ENCODE results near the gene CEP95.
"Not testable (repeated sequence)": the region's sequence is repeated elsewhere in the genome, so short reads cannot be mapped to it uniquely, and the experiment has no call there.

CEP95 gene

GRCh38 chr17:64458756-64459155, 48.0 kb upstream of the CEP95 start:
- POLR2A ChIA-PET, result no interaction called here
- CTCF ChIA-PET, result no interaction called here

GRCh38 chr17:64459284-64459747, 47.5 kb upstream of the CEP95 start:
- no peaks in the 10 kb centered on the region for H3K36me3 ChIP-seq (ENCODE audit: control insufficient read depth in 2 of 2, insufficient read depth in 1 of 2, low read length in 2 of 2)
- TF ChIP-seq ZNF76 (tag by site-specific recombination; IDR thresholded peaks at IDR 0.05; ENCODE audit: borderline replicate concordance, low read depth) (no peak), ZNF394 (tag by site-specific recombination; IDR thresholded peaks at IDR 0.05; ENCODE audit: borderline replicate concordance) (no peak), KLF10 (tag by site-specific recombination; IDR thresholded peaks at IDR 0.05) (no peak), PRDM1 (tag by site-specific recombination; IDR thresholded peaks at IDR 0.05) (no peak), PBX3 (CRISPR knock-in tag; IDR thresholded peaks at IDR 0.05) (no peak), ZNF580 (tag by site-specific recombination; IDR thresholded peaks at IDR 0.05) (no peak), ZNF701 (tag by site-specific recombination; IDR thresholded peaks at IDR 0.05) (no peak), ZNF707 (tag by site-specific recombination; IDR thresholded peaks at IDR 0.05) (no peak), ZNF302 (tag by site-specific recombination; IDR thresholded peaks at IDR 0.05; ENCODE audit: low read depth) (no peak), PRDM6 (tag by site-specific recombination; IDR thresholded peaks at IDR 0.05) (no peak), SCRT2 (tag by site-specific recombination; IDR thresholded peaks at IDR 0.05) (no peak), ZBTB17 (tag by site-specific recombination; IDR thresholded peaks at IDR 0.05) (no peak), ZNF555 (tag by site-specific recombination; conservative IDR thresholded peaks at IDR 0.05) (no peak)
- H3K4me3 ChIP-seq (ENCODE audit: low read depth, low read length), result no peak overlapping the region
- POLR2A ChIA-PET, result no interaction called here
- CTCF ChIA-PET, result no interaction called here
- no peak overlapping the region for H3K27ac ChIP-seq (ENCODE audit: extremely low read depth, low read depth, low read length)
- H3K4me1 ChIP-seq (ENCODE audit: control insufficient read depth, insufficient read depth, low read length), result no peaks in the 10 kb centered on the region
- no peaks in the 10 kb centered on the region for H3K9me3 ChIP-seq (ENCODE audit: control insufficient read depth, insufficient read depth, low read depth, low read length)

More at GRCh38 chr17:64458756-64459155, 48.0 kb upstream of the CEP95 start:
- H3K27ac ChIP-seq (ENCODE audit: extremely low read depth, low read depth, low read length), result no peak overlapping the region
- no peak for TF ChIP-seq ZNF354C (tag by site-specific recombination; IDR thresholded peaks at IDR 0.05; ENCODE audit: borderline replicate concordance, low read depth)
- no peak for TF ChIP-seq ZNF670 (tag by site-specific recombination; IDR thresholded peaks at IDR 0.05; ENCODE audit: low read depth)
- TF ChIP-seq ZNF664 (tag by site-specific recombination; IDR thresholded peaks at IDR 0.05), result no peak
- TF ChIP-seq ZNF791 (tag by site-specific recombination; IDR thresholded peaks at IDR 0.05), result no peak
- TF ChIP-seq ZNF350 (tag by site-specific recombination; IDR thresholded peaks at IDR 0.05), result no peak
- TF ChIP-seq FEZF1 (tag by site-specific recombination; IDR thresholded peaks at IDR 0.05), result no peak
- no peaks in the 10 kb centered on the region for H3K4me1 ChIP-seq (ENCODE audit: control insufficient read depth, insufficient read depth, low read length)
- no peak overlapping the region for H3K4me3 ChIP-seq (ENCODE audit: low read depth, low read length)
- H3K9me3 ChIP-seq (ENCODE audit: control insufficient read depth, insufficient read depth, low read depth, low read length), result no peaks in the 10 kb centered on the region
- no peaks in the 10 kb centered on the region for H3K36me3 ChIP-seq (ENCODE audit: control insufficient read depth in 2 of 2, insufficient read depth in 1 of 2, low read length in 2 of 2)

GRCh38 chr17:64459818-64460217, 47.0 kb upstream of the CEP95 start:
- H3K36me3 ChIP-seq (ENCODE audit: control insufficient read depth in 2 of 2, insufficient read depth in 1 of 2, low read length in 2 of 2); POLR2A ChIA-PET; H3K4me1 ChIP-seq (ENCODE audit: control insufficient read depth, insufficient read depth, low read length); CTCF ChIA-PET; H3K27ac ChIP-seq (ENCODE audit: extremely low read depth, low read depth, low read length); H3K4me3 ChIP-seq (ENCODE audit: low read depth, low read length); H3K9me3 ChIP-seq (ENCODE audit: control insufficient read depth, insufficient read depth, low read depth, low read length): not testable (repeated sequence)
- TF ChIP-seq ZNF19 (tag by site-specific recombination; IDR thresholded peaks at IDR 0.05; ENCODE audit: low read depth), result 0 out of 2 replicates have a peak, but pooled peaks have one; percentile 12
- peak; percentile 72 for TF ChIP-seq ZNF555 (tag by site-specific recombination; conservative IDR thresholded peaks at IDR 0.05)
- TF ChIP-seq ZNF501 (tag by site-specific recombination; IDR thresholded peaks at IDR 0.05), result peak; percentile 47; the same call in 1 of the 2 replicates
- TF ChIP-seq ZNF664 (tag by site-specific recombination; IDR thresholded peaks at IDR 0.05), result peak; percentile 64; the same call in 1 of the 2 replicates
- TF ChIP-seq ZNF518A (tag by site-specific recombination; conservative IDR thresholded peaks at IDR 0.05; ENCODE audit: low read depth), result peak; percentile 91
- TF ChIP-seq ZBTB8A (tag by site-specific recombination; IDR thresholded peaks at IDR 0.05), result peak; percentile 76
- peak; percentile 72 for TF ChIP-seq ZNF623 (tag by site-specific recombination; IDR thresholded peaks at IDR 0.05)
- TF ChIP-seq ZFP37 (tag by site-specific recombination; IDR thresholded peaks at IDR 0.05), result 0 out of 2 replicates have a peak, but pooled peaks have one; percentile 24
